HFFc6 (cell line): Measurements from ENCODE around the gene RNF112. TPM values are rescaled to one million over a fixed set of nuclear protein-coding genes. Genes with fewer than 3 reads are reported as not detected.

Experiments
- DNase-seq: peaks from one replicate; pipeline ENCODE4 v3.0.0-alpha.2; 2018
- H3K27ac Mint-ChIP-seq: 2 replicates; pipeline ENCODE4 v1.8.0; 2020; ENCODE audit warnings: mild to moderate bottlenecking, mixed read lengths
- H3K27me3 Mint-ChIP-seq: 2 replicates; pipeline ENCODE4 v1.8.0; 2021; ENCODE audit warnings: mild to moderate bottlenecking, moderate library complexity, mixed read lengths; ENCODE audit not compliant: insufficient read depth
- H3K36me3 Mint-ChIP-seq: 2 replicates; pipeline ENCODE4 v1.8.0; 2021; ENCODE audit warnings: low read depth, mixed read lengths
- H3K4me1 Mint-ChIP-seq: 2 replicates; pipeline ENCODE4 v1.8.0; 2020; ENCODE audit warnings: low read depth, mixed read lengths
- H3K4me3 Mint-ChIP-seq: 2 replicates; pipeline ENCODE4 v1.8.0; 2020; ENCODE audit warnings: mild to moderate bottlenecking, moderate library complexity, mixed read lengths
- H3K9me3 Mint-ChIP-seq: 2 replicates; pipeline ENCODE4 v1.8.0; 2020; ENCODE audit warnings: mild to moderate bottlenecking, mixed read lengths
- CTCF ChIP-seq: fragments of 200-600 bp; sonication (generic); IDR thresholded peaks from 2 replicates; pipeline ENCODE4 v1.5.0; 2021; ENCODE audit warnings: antibody characterized with exemption, mild to moderate bottlenecking
- total RNA-seq, 6 experiments: library from RNA; stranded (reverse); fragmentation: NEBNext Ultra II Directional; extraction: Animal tissue kit (Norgen Biotek cat#: 25700); gene quantifications; 2 replicates in 1 of 6; 3 replicates in 5 of 6; pipeline ENCODE4 v1.2.3, GENCODE V29; 2021

Gene RNF112
- total RNA-seq, 6 experiments from 2014 or later, result 0.40 to 1.2 (median 0.73) TPM

GRCh38 chr17:19380481-19381301 is 30.3 kb upstream of the RNF112 start:
- Mint-ChIP-seq H3K4me3 (no peak overlapping the region), H3K4me1 (peaks cover 44% of the 10 kb centered on the region), H3K27me3 (peaks cover 3% of the 10 kb centered on the region), H3K27ac (no peak overlapping the region), H3K9me3 (no peaks in the 10 kb centered on the region), H3K36me3 (peaks cover 24% of the 10 kb centered on the region)
- no peak for DNase-seq
- TF ChIP-seq CTCF, result no peak

GRCh38 chr17:19381361-19381740 is 29.7 kb upstream of the RNF112 start:
- Mint-ChIP-seq H3K4me3 (no peak overlapping the region), H3K4me1 (peaks cover 48% of the 10 kb centered on the region), H3K27me3 (peaks cover 3% of the 10 kb centered on the region), H3K9me3 (no peaks in the 10 kb centered on the region), H3K36me3 (peaks cover 24% of the 10 kb centered on the region), H3K27ac (no peak overlapping the region)
- no peak for TF ChIP-seq CTCF
- DNase-seq, result no peak

GRCh38 chr17:19381741-19382444 is 29.1 kb upstream of the RNF112 start:
- no peak for DNase-seq
- H3K4me3 Mint-ChIP-seq, result no peak overlapping the region

GRCh38 chr17:19382531-19383444 is 28.2 kb upstream of the RNF112 start:
- Mint-ChIP-seq H3K27ac (no peak overlapping the region), H3K4me1 (peaks cover 56% of the 10 kb centered on the region)

More at GRCh38 chr17:19381741-19382444, 29.1 kb upstream of the RNF112 start:
- Mint-ChIP-seq H3K4me1 (peaks cover 50% of the 10 kb centered on the region), H3K36me3 (peaks cover 24% of the 10 kb centered on the region), H3K9me3 (no peaks in the 10 kb centered on the region), H3K27me3 (peaks cover 3% of the 10 kb centered on the region), H3K27ac (no peak overlapping the region)
- TF ChIP-seq CTCF, result no peak

More at GRCh38 chr17:19382531-19383444, 28.2 kb upstream of the RNF112 start:
- Mint-ChIP-seq H3K27me3 (peaks cover 2% of the 10 kb centered on the region), H3K9me3 (no peaks in the 10 kb centered on the region), H3K4me3 (no peak overlapping the region), H3K36me3 (peaks cover 24% of the 10 kb centered on the region)
- DNase-seq, result no peak
- TF ChIP-seq CTCF, result no peak
